Tibial artery (tissue), 4 donors: ENCODE data around the gene THAP12.
"Not testable (repeated sequence)": the region's sequence is repeated elsewhere in the genome, so short reads cannot be mapped to it uniquely, and the experiment has no call there.

Source experiments
- DNase-seq, 2 donors: peaks; one replicate each; pipeline ENCODE4 v3.0.0-alpha.2; 2019
- H3K27ac ChIP-seq, 2 donors: fragments of 200-600 bp; sonication (generic) in 1 of 2; 1 replicate in 1 of 2; 2 replicates in 1 of 2; pipeline ENCODE4 v1.5.1; 2018 to 2019; ENCODE audit warnings: mild to moderate bottlenecking in 1 of 2
- H3K27me3 ChIP-seq, 2 donors: fragments of 200-600 bp; sonication (generic) in 1 of 2; one replicate each; pipeline versions ENCODE4 v1.5.1 to v1.6.0; 2016 to 2019
- H3K36me3 ChIP-seq, 3 donors: fragments of 200-600 bp; sonication (generic) in 2 of 3; one replicate each; pipeline ENCODE4 v1.5.1; 2016 to 2019; ENCODE audit warnings: mild to moderate bottlenecking in 2 of 3
- H3K4me1 ChIP-seq, 4 donors: fragments of 200-600 bp; sonication (generic) in 2 of 4; 1 replicate in 3 of 4; 2 replicates in 1 of 4; pipeline ENCODE4 v1.5.1; 2016 to 2019
- H3K4me3 ChIP-seq, 2 donors: fragments of 200-600 bp; sonication (generic) in 1 of 2; 1 replicate in 1 of 2; 2 replicates in 1 of 2; pipeline ENCODE4 v1.5.1; 2018 to 2019; ENCODE audit warnings: mild to moderate bottlenecking in 2 of 2
- H3K9me3 ChIP-seq, 3 donors: fragments of 200-600 bp; sonication (generic) in 1 of 3; one replicate each; pipeline ENCODE4 v1.5.1; 2016 to 2019
- intact Hi-C: fragments of 100-400 bp; cut with DNase I; formaldehyde crosslinking; loops from one replicate; pipeline ENCODE4 v1.15.0; 2023; ENCODE audit warnings: low total_unique reads
- TF ChIP-seq, protein P1 (sequence below), 2 experiments: fragments of 200-600 bp in 1 of 2; fragments of 450-650 bp in 1 of 2; IDR thresholded peaks; one replicate each; pipeline ENCODE4 v1.5.1; 2017 to 2019; ENCODE audit warnings: antibody characterized with exemption in 2 of 2, mild to moderate bottlenecking in 1 of 2, moderate library complexity in 1 of 2

THAP12 gene

DNA sequence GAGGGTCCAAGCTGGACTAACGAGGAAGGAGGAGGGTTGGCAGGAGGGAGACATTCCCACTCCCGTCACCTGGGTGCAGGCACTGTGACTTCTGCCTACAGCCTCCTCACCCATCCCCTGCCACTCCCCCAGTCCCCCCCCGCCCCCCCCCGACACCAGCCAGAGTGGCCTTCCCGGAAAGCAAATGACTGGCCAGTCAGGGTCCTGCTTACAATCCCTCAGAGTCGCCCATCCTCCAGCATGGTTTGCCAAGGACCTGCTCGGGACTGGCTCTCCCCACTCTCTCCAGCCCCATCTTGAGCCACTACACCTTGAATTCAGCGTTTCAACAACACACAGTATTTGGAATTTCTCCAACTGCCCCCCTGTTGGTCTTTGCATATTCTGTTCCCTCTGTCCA lies 59.6 kb downstream of the THAP12 start:
- TF ChIP-seq, protein P1, sequence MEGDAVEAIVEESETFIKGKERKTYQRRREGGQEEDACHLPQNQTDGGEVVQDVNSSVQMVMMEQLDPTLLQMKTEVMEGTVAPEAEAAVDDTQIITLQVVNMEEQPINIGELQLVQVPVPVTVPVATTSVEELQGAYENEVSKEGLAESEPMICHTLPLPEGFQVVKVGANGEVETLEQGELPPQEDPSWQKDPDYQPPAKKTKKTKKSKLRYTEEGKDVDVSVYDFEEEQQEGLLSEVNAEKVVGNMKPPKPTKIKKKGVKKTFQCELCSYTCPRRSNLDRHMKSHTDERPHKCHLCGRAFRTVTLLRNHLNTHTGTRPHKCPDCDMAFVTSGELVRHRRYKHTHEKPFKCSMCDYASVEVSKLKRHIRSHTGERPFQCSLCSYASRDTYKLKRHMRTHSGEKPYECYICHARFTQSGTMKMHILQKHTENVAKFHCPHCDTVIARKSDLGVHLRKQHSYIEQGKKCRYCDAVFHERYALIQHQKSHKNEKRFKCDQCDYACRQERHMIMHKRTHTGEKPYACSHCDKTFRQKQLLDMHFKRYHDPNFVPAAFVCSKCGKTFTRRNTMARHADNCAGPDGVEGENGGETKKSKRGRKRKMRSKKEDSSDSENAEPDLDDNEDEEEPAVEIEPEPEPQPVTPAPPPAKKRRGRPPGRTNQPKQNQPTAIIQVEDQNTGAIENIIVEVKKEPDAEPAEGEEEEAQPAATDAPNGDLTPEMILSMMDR (IDR thresholded peaks at IDR 0.05) = no peak
- intact Hi-C loops = no loop called here
- H3K27me3 ChIP-seq = peaks cover 0 to 29% of the 10 kb centered on the region in 2 donors

DNA sequence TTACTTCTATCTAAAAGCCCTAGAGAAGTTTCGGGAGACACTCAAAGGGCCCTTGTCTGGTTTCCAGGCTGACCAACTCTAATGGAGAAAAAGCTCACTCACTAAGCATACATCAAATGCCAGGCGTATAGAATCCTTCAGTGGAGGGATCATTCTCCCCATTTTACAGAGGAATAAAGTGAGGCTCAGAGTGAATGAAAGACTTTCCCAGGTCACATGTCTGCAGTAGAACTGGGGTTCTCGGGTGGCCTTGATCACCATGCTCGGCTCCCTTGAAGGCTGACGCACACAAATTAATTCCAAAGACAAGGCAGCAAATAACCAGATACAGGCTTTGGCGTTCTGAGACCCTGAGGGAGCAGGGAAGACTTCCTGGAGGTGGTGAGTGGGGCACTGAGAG lies 60.0 kb downstream of the THAP12 start:
- no peak for DNase-seq
- H3K4me3 ChIP-seq = no peak overlapping the region
- no peaks in the 10 kb centered on the region for H3K9me3 ChIP-seq
- peaks cover 0 to 29% of the 10 kb centered on the region in 2 donors for H3K27me3 ChIP-seq
- no peaks in the 10 kb centered on the region for H3K36me3 ChIP-seq
- H3K4me1 ChIP-seq = peaks cover 0 to 10% (median 3%) of the 10 kb centered on the region in 4 donors
- intact Hi-C loops = no loop called here
- TF ChIP-seq, protein P1 (IDR thresholded peaks at IDR 0.05) = no peak
- no peak overlapping the region for H3K27ac ChIP-seq

More for the DNA sequence above, 59.6 kb downstream of the THAP12 start:
- no peak overlapping the region for H3K4me3 ChIP-seq
- DNase-seq = no peak
- H3K27ac ChIP-seq = no peak overlapping the region
- H3K4me1 ChIP-seq = peaks cover 0 to 10% (median 3%) of the 10 kb centered on the region in 4 donors
- H3K36me3 ChIP-seq = no peaks in the 10 kb centered on the region
- H3K9me3 ChIP-seq = no peaks in the 10 kb centered on the region

- intact Hi-C loops = loop anchor here (2.0 to 10.0 kb wide), 3 partner anchors 65 to 427 kb away; partner anchors contain the start of genes GVQW3 and THAP12
- not testable (repeated sequence) for H3K4me1 ChIP-seq, H3K9me3 ChIP-seq, H3K27ac ChIP-seq, DNase-seq, H3K36me3 ChIP-seq, H3K4me3 ChIP-seq
- peaks cover 0 to 29% of the 10 kb centered on the region in 2 donors for H3K27me3 ChIP-seq
Observed at GRCh38 chr11:76319798-76320197, 61.1 kb downstream of the THAP12 start.

GRCh38 chr11:76318744-76319384 lies 62.1 kb downstream of the THAP12 start:
- Histone ChIP-seq H3K9me3 (no peaks in the 10 kb centered on the region), H3K27ac (no peak overlapping the region), H3K4me3 (no peak overlapping the region), H3K36me3 (no peaks in the 10 kb centered on the region), H3K4me1 (peaks cover 0 to 10% (median 3%) of the 10 kb centered on the region in 4 donors), H3K27me3 (peaks cover 0 to 29% of the 10 kb centered on the region in 2 donors)
- intact Hi-C loops = loop anchor here (2.0 to 10.0 kb wide), 3 partner anchors 66 to 427 kb away; partner anchors contain the start of genes GVQW3 and THAP12
- peak; percentile 80 to 83 for DNase-seq
- TF ChIP-seq, protein P1 (IDR thresholded peaks at IDR 0.05) = peak; percentile 93

GRCh38 chr11:76317296-76317695 lies 63.6 kb downstream of the THAP12 start:
- DNase-seq = no peak
- Histone ChIP-seq H3K4me3 (no peak overlapping the region), H3K4me1 (peaks cover 0 to 10% (median 3%) of the 10 kb centered on the region in 4 donors), H3K27ac (no peak overlapping the region), H3K27me3 (peaks cover 0 to 28% of the 10 kb centered on the region in 2 donors), H3K9me3 (no peaks in the 10 kb centered on the region), H3K36me3 (no peaks in the 10 kb centered on the region)
- intact Hi-C loops = loop anchor here (5.0 to 10.0 kb wide), 2 partner anchors 68 to 425 kb away; partner anchors contain the start of genes GVQW3 and THAP12
- TF ChIP-seq, protein P1 (IDR thresholded peaks at IDR 0.05) = no peak

- DNase-seq = no peak
- Histone ChIP-seq H3K9me3 (no peaks in the 10 kb centered on the region), H3K4me1 (peaks cover 0 to 7% (median under 1%) of the 10 kb centered on the region in 4 donors), H3K27me3 (peaks cover 0 to 22% of the 10 kb centered on the region in 2 donors), H3K27ac (no peak overlapping the region), H3K4me3 (no peak overlapping the region), H3K36me3 (no peaks in the 10 kb centered on the region)
- TF ChIP-seq, protein P1 (IDR thresholded peaks at IDR 0.05) = no peak
- intact Hi-C loops = loop anchor here (5.0 to 10.0 kb wide), 2 partner anchors 68 to 424 kb away; partner anchors contain the start of genes GVQW3 and THAP12
Observed at GRCh38 chr11:76316726-76317125, 64.2 kb downstream of the THAP12 start.
